Fibroblast of villous mesenchyme (primary cell): ENCODE measurements around the gene COL23A1. TPM values are rescaled to one million over a fixed set of nuclear protein-coding genes. Genes with fewer than 3 reads are reported as not detected.

Experiments
- DNase-seq: peaks from one replicate; pipeline ENCODE4 v3.0.0-alpha.2; 2010; ENCODE audit warnings: low read depth
- H3K4me3 ChIP-seq: 2 replicates; pipeline ENCODE4 v1.5.1; 2011; ENCODE audit warnings: low read depth, mild to moderate bottlenecking, low read length
- CTCF ChIP-seq: IDR thresholded peaks from 2 replicates; pipeline ENCODE4 v1.5.1; 2012; ENCODE audit warnings: low read depth, mild to moderate bottlenecking, low read length; ENCODE audit not compliant: insufficient read depth
- total RNA-seq: library from RNA; depleted of rRNA; stranded (reverse); fragments of >200 nt; gene quantifications from 2 replicates; pipeline ENCODE4 v1.2.3, GENCODE V29; 2012

The COL23A1 gene
- total RNA-seq, 1 donor: not detected

GRCh38 chr5:178548746-178549145 is 41.4 kb downstream of the COL23A1 start:
- TF ChIP-seq CTCF: no peak
- no peak for DNase-seq
- no peak overlapping the region for H3K4me3 ChIP-seq

- DNase-seq: no peak
- no peak overlapping the region for H3K4me3 ChIP-seq
- TF ChIP-seq CTCF: no peak
Measured at GRCh38 chr5:178547753-178548415, 42.3 kb downstream of the COL23A1 start.

GRCh38 chr5:178547052-178547666 is 43.0 kb downstream of the COL23A1 start:
- DNase-seq: no peak
- no peak overlapping the region for H3K4me3 ChIP-seq
- no peak for TF ChIP-seq CTCF

GRCh38 chr5:178546675-178547033 is 43.5 kb downstream of the COL23A1 start:
- TF ChIP-seq CTCF: no peak
- no peak for DNase-seq
- no peak overlapping the region for H3K4me3 ChIP-seq

GRCh38 chr5:178545941-178546674 is 44.1 kb downstream of the COL23A1 start:
- TF ChIP-seq CTCF: no peak
- no peak overlapping the region for H3K4me3 ChIP-seq
- DNase-seq: no peak

GRCh38 chr5:178545176-178545575 is 45.0 kb downstream of the COL23A1 start:
- no peak overlapping the region for H3K4me3 ChIP-seq
- no peak for TF ChIP-seq CTCF
- no peak for DNase-seq
